ENCODE results near the gene ARHGAP9.

The ARHGAP9 gene

DNA sequence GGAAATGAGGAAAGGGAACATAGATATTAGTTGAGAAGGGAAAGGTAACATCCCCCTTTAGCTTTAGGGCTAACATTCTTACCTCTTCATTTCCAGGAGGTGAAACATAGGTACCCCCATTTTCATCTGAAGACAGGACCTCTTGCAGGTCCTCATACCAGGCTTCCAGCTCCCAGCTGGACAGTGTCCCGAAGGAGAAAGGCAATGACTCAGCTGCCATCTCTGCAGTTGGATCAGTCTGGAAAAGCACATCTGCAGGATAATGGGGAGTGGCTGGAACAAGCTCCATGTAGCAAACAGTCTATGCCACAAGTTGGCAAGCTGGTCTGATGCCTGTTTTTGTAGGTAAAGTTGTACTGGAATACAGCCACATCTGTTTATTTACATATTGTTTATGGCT lies 37.5 kb upstream of the ARHGAP9 start:
- Histone ChIP-seq H3K4me2 (ENCODE audit: low read depth, low read length, poor library complexity, severe bottlenecking) (no peak overlapping the region), H3K4me3 (ENCODE audit: insufficient read depth, low read length, poor library complexity, severe bottlenecking) (no peak overlapping the region)

DNA sequence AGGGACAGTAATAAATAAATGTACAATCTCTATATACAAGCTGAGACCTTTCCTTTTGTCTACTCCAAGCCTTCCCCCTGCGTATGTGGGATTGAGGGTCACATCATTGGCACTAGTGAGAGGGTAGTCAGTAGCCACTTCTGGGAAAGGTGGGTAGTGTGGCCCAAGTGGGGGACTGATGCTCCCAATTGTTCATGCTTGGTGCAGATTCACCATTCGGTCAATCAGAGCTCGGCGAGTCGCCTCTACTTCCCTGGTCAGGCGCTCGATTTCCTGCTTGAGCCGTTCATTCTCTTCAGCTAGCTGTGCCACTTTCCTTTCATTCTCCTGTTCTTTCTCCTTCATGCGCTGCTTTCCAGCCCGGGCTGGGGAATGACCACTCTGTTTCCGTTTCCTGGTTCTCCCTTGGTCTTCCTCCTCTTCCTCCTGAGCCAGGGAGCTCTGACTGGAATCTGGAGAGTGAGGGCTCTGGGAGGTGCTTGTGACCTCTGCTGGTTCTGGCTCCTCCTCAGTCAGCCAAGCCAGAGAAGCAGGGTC lies 37.0 kb upstream of the ARHGAP9 start:
- H3F3A ChIP-seq (ENCODE audit: insufficient read depth): peaks cover 49% of the 10 kb centered on the region

More for the DNA sequence above, 37.5 kb upstream of the ARHGAP9 start:
- H3K9ac ChIP-seq (ENCODE audit: low read length): no peak overlapping the region
- no peaks in the 10 kb centered on the region for H3K27me3 ChIP-seq (ENCODE audit: low read length)
- H3K9me3 ChIP-seq (ENCODE audit: insufficient read depth, low read length): no peaks in the 10 kb centered on the region
- H3K9me2 ChIP-seq (replicated peaks; ENCODE audit: insufficient read depth, low read length): no peaks in the 10 kb centered on the region
- peaks cover 20% of the 10 kb centered on the region for H3K36me3 ChIP-seq (ENCODE audit: low read length)
- no peak overlapping the region for H3K27ac ChIP-seq (ENCODE audit: low read depth, low read length)
- TF ChIP-seq, protein P1, sequence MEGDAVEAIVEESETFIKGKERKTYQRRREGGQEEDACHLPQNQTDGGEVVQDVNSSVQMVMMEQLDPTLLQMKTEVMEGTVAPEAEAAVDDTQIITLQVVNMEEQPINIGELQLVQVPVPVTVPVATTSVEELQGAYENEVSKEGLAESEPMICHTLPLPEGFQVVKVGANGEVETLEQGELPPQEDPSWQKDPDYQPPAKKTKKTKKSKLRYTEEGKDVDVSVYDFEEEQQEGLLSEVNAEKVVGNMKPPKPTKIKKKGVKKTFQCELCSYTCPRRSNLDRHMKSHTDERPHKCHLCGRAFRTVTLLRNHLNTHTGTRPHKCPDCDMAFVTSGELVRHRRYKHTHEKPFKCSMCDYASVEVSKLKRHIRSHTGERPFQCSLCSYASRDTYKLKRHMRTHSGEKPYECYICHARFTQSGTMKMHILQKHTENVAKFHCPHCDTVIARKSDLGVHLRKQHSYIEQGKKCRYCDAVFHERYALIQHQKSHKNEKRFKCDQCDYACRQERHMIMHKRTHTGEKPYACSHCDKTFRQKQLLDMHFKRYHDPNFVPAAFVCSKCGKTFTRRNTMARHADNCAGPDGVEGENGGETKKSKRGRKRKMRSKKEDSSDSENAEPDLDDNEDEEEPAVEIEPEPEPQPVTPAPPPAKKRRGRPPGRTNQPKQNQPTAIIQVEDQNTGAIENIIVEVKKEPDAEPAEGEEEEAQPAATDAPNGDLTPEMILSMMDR (IDR thresholded peaks at IDR 0.05; ENCODE audit: insufficient read depth, low read length, poor library complexity, severe bottlenecking): no peak
- H3K79me2 ChIP-seq (ENCODE audit: insufficient read depth, low read length): peaks cover 22% of the 10 kb centered on the region
- H3F3A ChIP-seq (ENCODE audit: insufficient read depth): peaks cover 54% of the 10 kb centered on the region
- no peaks in the 10 kb centered on the region; the same call in 1 of the 2 replicates for H4K20me1 ChIP-seq (ENCODE audit: low read depth, low read length)
- H2AFZ ChIP-seq (ENCODE audit: low read depth, low read length, severe bottlenecking): no peak overlapping the region

GRCh38 chr12:57515934-57516541 lies 36.4 kb upstream of the ARHGAP9 start:
- Histone ChIP-seq H4K20me1 (ENCODE audit: low read depth, low read length) (no peaks in the 10 kb centered on the region; the same call in 1 of the 2 replicates), H3K9me3 (ENCODE audit: insufficient read depth, low read length) (no peaks in the 10 kb centered on the region), H3F3A (ENCODE audit: insufficient read depth) (peaks cover 42% of the 10 kb centered on the region), H3K79me2 (ENCODE audit: insufficient read depth, low read length) (peaks cover 22% of the 10 kb centered on the region), H3K36me3 (ENCODE audit: low read length) (peaks cover 20% of the 10 kb centered on the region), H3K27me3 (ENCODE audit: low read length) (no peaks in the 10 kb centered on the region), H3K9me2 (replicated peaks; ENCODE audit: insufficient read depth, low read length) (no peaks in the 10 kb centered on the region), H3K9ac (ENCODE audit: low read length) (no peak overlapping the region), H2AFZ (ENCODE audit: low read depth, low read length, severe bottlenecking) (no peak overlapping the region), H3K4me3 (ENCODE audit: insufficient read depth, low read length, poor library complexity, severe bottlenecking) (no peak overlapping the region), H3K4me2 (ENCODE audit: low read depth, low read length, poor library complexity, severe bottlenecking) (no peak overlapping the region), H3K27ac (ENCODE audit: low read depth, low read length) (no peak overlapping the region)
- TF ChIP-seq EZH2phosphoT487 (conservative IDR thresholded peaks at IDR 0.05; ENCODE audit: low read length): no peak
- TF ChIP-seq, protein P1 (IDR thresholded peaks at IDR 0.05; ENCODE audit: insufficient read depth, low read length, poor library complexity, severe bottlenecking): no peak

More for the DNA sequence above, 37.0 kb upstream of the ARHGAP9 start:
- Histone ChIP-seq H3K9ac (ENCODE audit: low read length) (no peak overlapping the region), H3K79me2 (ENCODE audit: insufficient read depth, low read length) (peaks cover 22% of the 10 kb centered on the region), H2AFZ (ENCODE audit: low read depth, low read length, severe bottlenecking) (no peak overlapping the region), H4K20me1 (ENCODE audit: low read depth, low read length) (no peaks in the 10 kb centered on the region; the same call in 1 of the 2 replicates), H3K4me3 (ENCODE audit: insufficient read depth, low read length, poor library complexity, severe bottlenecking) (no peak overlapping the region), H3K36me3 (ENCODE audit: low read length) (peaks cover 20% of the 10 kb centered on the region), H3K9me3 (ENCODE audit: insufficient read depth, low read length) (no peaks in the 10 kb centered on the region), H3K4me2 (ENCODE audit: low read depth, low read length, poor library complexity, severe bottlenecking) (no peak overlapping the region), H3K9me2 (replicated peaks; ENCODE audit: insufficient read depth, low read length) (no peaks in the 10 kb centered on the region), H3K27ac (ENCODE audit: low read depth, low read length) (no peak overlapping the region), H3K27me3 (ENCODE audit: low read length) (no peaks in the 10 kb centered on the region)
- TF ChIP-seq, protein P1 (IDR thresholded peaks at IDR 0.05; ENCODE audit: insufficient read depth, low read length, poor library complexity, severe bottlenecking): no peak
- TF ChIP-seq EZH2phosphoT487 (conservative IDR thresholded peaks at IDR 0.05; ENCODE audit: low read length): no peak

Measured in SU-DHL-6 (cell line).